GM12878 (cell line): Measurements from ENCODE around the gene ZNF627. TPM values are rescaled to one million over a fixed set of nuclear protein-coding genes. Genes with fewer than 3 reads are reported as not detected.

Experiments used
- ATAC-seq: fragments of 200-7000 bp; cut with Tn5 transposase; 3 replicates; pipeline ENCODE4 v1.9.1; 2020; ENCODE audit warnings: mild to moderate bottlenecking, moderate library complexity
- BruUV-seq: library from RNA; stranded (reverse); fragments of 400-500 nt; replicated peaks from 2 replicates; lab custom pipeline; 2021; lab: Mats Ljungman, UMichigan
- CTCF ChIA-PET: fragments of 300-600 bp; sonication (Branson Sonifier 250); formaldehyde crosslinking; extraction: SDS; loops from one replicate; lab custom pipeline; 2021; ENCODE audit warnings: inconsistent platforms; lab: Yijun Ruan, JAX
- POLR2A ChIA-PET: fragments of 350-600 bp; formaldehyde crosslinking; extraction: SDS; loops from one replicate; lab custom pipeline; 2021; ENCODE audit warnings: inconsistent platforms; lab: Charles Lee
- RAD21 ChIA-PET: fragments of 300-600 bp; sonication (Branson Sonifier 250); formaldehyde crosslinking; loops from one replicate; lab custom pipeline; 2023; ENCODE audit warnings: antibody characterized with exemption; ENCODE audit not compliant: unreplicated experiment; lab: Charles Lee
- SMC1A ChIA-PET: fragments of 300-600 bp; sonication (Branson Sonifier 250); formaldehyde crosslinking; loops from one replicate; lab custom pipeline; 2023; ENCODE audit not compliant: unreplicated experiment, uncharacterized antibody; lab: Charles Lee
- DNase-seq: peaks from one replicate; pipeline ENCODE4 v3.0.0-alpha.2; 2011; ENCODE audit warnings: low read depth, low spot score
- FAIRE-seq: peaks from 3 replicates; lab custom pipeline; 2011; peaks lifted over from hg19 to GRCh38; lab: Jason Lieb, UNC
- H2AFZ ChIP-seq: 2 replicates; pipeline ENCODE4 v1.6.0; 2011; ENCODE audit warnings: low read depth, low read length, control low read depth; ENCODE audit not compliant: control insufficient read depth
- H3K27ac ChIP-seq: 2 replicates; pipeline ENCODE4 v1.5.1; 2011; ENCODE audit warnings: control low read depth; ENCODE audit not compliant: control insufficient read depth, insufficient read depth
- H3K27me3 ChIP-seq, 2 experiments: replicated peaks in 1 of 2; 2 replicates each; pipeline versions ENCODE4 v1.6.0 to v1.6.1; 2011; ENCODE audit warnings: low read length in 1 of 2; ENCODE audit not compliant: control insufficient read depth in 2 of 2, insufficient read depth in 2 of 2
- H3K36me3 ChIP-seq, 2 experiments: 2 replicates each; pipeline ENCODE4 v1.5.1; 2011; ENCODE audit warnings: low read length in 1 of 2; ENCODE audit not compliant: control insufficient read depth in 2 of 2, insufficient read depth in 2 of 2
- H3K4me1 ChIP-seq: 2 replicates; pipeline ENCODE4 v1.6.1; 2011; ENCODE audit warnings: mild to moderate bottlenecking, low read length, moderate library complexity, mixed read lengths; ENCODE audit not compliant: control insufficient read depth, insufficient read depth
- H3K4me2 ChIP-seq: 2 replicates; pipeline ENCODE4 v1.6.0; 2011; ENCODE audit warnings: control low read depth; ENCODE audit not compliant: control insufficient read depth, insufficient read depth
- H3K4me3 ChIP-seq: fragments of 200-600 bp; sonication (generic); 2 replicates; pipeline ENCODE4 v1.5.1; 2016
- H3K79me2 ChIP-seq: 2 replicates; pipeline ENCODE4 v1.6.0; 2011; ENCODE audit warnings: low read length; ENCODE audit not compliant: control insufficient read depth, insufficient read depth
- H3K9ac ChIP-seq: 2 replicates; pipeline ENCODE4 v1.8.0; 2011; ENCODE audit warnings: low read length, control low read depth, mixed read lengths; ENCODE audit not compliant: control insufficient read depth, insufficient read depth
- H3K9me3 ChIP-seq: replicated peaks from 3 replicates; pipeline ENCODE4 v1.5.1; 2011; ENCODE audit warnings: mild to moderate bottlenecking, low read length; ENCODE audit not compliant: control insufficient read depth, insufficient read depth
- H4K20me1 ChIP-seq: 2 replicates; pipeline ENCODE4 v1.6.0; 2011; ENCODE audit not compliant: control insufficient read depth, insufficient read depth
- CREM ChIP-seq: IDR thresholded peaks from 2 replicates; pipeline ENCODE4 v1.6.1; 2014; ENCODE audit warnings: antibody characterized with exemption, low read depth
- DPF2 ChIP-seq: fragments of 450-650 bp; IDR thresholded peaks from 2 replicates; pipeline ENCODE4 v1.6.1; 2017; ENCODE audit warnings: mild to moderate bottlenecking
- ESRRA ChIP-seq: IDR thresholded peaks from 2 replicates; pipeline ENCODE4 v1.6.1; 2012; ENCODE audit warnings: mild to moderate bottlenecking, low read length, improper control_type of control experiment
- EZH2 ChIP-seq: IDR thresholded peaks from 2 replicates; pipeline ENCODE4 v1.6.1; 2012; ENCODE audit warnings: low read depth, mild to moderate bottlenecking, control low read depth, inconsistent platforms, low read length, borderline replicate concordance; ENCODE audit not compliant: control insufficient read depth
- HCFC1 ChIP-seq: fragments of 150-350 bp; IDR thresholded peaks from 2 replicates; pipeline ENCODE4 v1.6.1; 2014; ENCODE audit warnings: low read length
- HDGF ChIP-seq: fragments of 450-650 bp; IDR thresholded peaks from 2 replicates; pipeline ENCODE4 v1.6.1; 2016; ENCODE audit warnings: antibody characterized with exemption
- MYB ChIP-seq: fragments of 150-350 bp; IDR thresholded peaks from 2 replicates; pipeline ENCODE4 v1.6.1; 2014; ENCODE audit warnings: mild to moderate bottlenecking, low read depth, low read length, borderline replicate concordance
- NBN ChIP-seq: fragments of 450-650 bp; IDR thresholded peaks from 2 replicates; pipeline ENCODE4 v1.6.1; 2016
- POLR2AphosphoS5 ChIP-seq: IDR thresholded peaks from 2 replicates; pipeline ENCODE4 v1.6.1; 2011; ENCODE audit warnings: mild to moderate bottlenecking, low read length, inconsistent platforms
- RCOR1 ChIP-seq: conservative IDR thresholded peaks from 2 replicates; pipeline ENCODE4 v1.6.1; 2012; ENCODE audit warnings: low read depth, low read length, improper control_type of control experiment
- RFX5 ChIP-seq: IDR thresholded peaks from 2 replicates; pipeline ENCODE4 v1.6.1; 2011; ENCODE audit warnings: low read depth, low read length, improper control_type of control experiment
- STAT1 ChIP-seq: fragments of 450-650 bp; conservative IDR thresholded peaks from 2 replicates; pipeline ENCODE4 v1.6.1; 2014; ENCODE audit warnings: antibody characterized with exemption, mild to moderate bottlenecking
- TARDBP ChIP-seq: IDR thresholded peaks from 2 replicates; pipeline ENCODE4 v1.6.1; 2016; ENCODE audit warnings: borderline replicate concordance
- WGBS: methylation state at CpG from one replicate; pipeline ENCODE4 v1.1.6; 2016; ENCODE audit warnings: low lambda C conversion rate; ENCODE audit not compliant: insufficient replicate concordance, insufficient coverage; ENCODE audit errors: missing lambda C conversion rate; 5-methylcytosine and 5-hydroxymethylcytosine counted together
- in situ Hi-C: fragments of 300-500 bp; cut with MboI; formaldehyde crosslinking; loops from 9 replicates; pipeline ENCODE4 v1.14.3; 2018; ENCODE audit warnings: mixed read lengths
- intact Hi-C: fragments of 100-400 bp; cut with micrococcal nuclease; formaldehyde crosslinking; loops from one replicate; pipeline ENCODE4 v1.14.2; 2022; ENCODE audit not compliant: unreplicated experiment
- polyA plus RNA-seq, 11 experiments: library from polyadenylated mRNA; depleted of rRNA in 4 of 11; unstranded in 6 of 11; stranded (reverse) in 5 of 11; fragments of >200 nt; fragmentation: Nextera tagmentation in 4 of 11; fragmentation: Illumina TruSeq in 1 of 11; extraction: Ambion mirVana in 4 of 11; extraction: Trizol in 1 of 11; gene quantifications; 1 replicate in 1 of 11; 2 replicates in 10 of 11; pipeline versions ENCODE4 v1.2.1 to v1.2.3, GENCODE V29; 2011 to 2016; ENCODE audit warnings: inconsistent platforms in 2 of 11, missing spikeins in 2 of 11, low read depth in 1 of 11
- total RNA-seq, 4 experiments: library from RNA; depleted of rRNA in 3 of 4; stranded (reverse); fragments of >200 nt in 3 of 4; fragmentation: Illumina TruSeq in 1 of 4; extraction: Trizol in 1 of 4; gene quantifications; 2 replicates each; pipeline versions ENCODE4 v1.2.1 to v1.2.3, GENCODE V29; 2013 to 2021
- TF ChIP-seq, protein P1 (sequence below): fragments of 150-350 bp; IDR thresholded peaks from 2 replicates; pipeline ENCODE4 v1.6.1; 2014; ENCODE audit warnings: mild to moderate bottlenecking, low read depth, low read length
- TF ChIP-seq, protein P2 (sequence below), 3 experiments: IDR thresholded peaks in 2 of 3; conservative IDR thresholded peaks in 1 of 3; 2 replicates each; pipeline ENCODE4 v1.5.1; 2011; ENCODE audit warnings: low read depth in 3 of 3, low read length in 3 of 3, mild to moderate bottlenecking in 3 of 3, control low read depth in 2 of 3, moderate library complexity in 2 of 3, inconsistent platforms in 1 of 3, mixed read lengths in 1 of 3; ENCODE audit not compliant: control insufficient read depth in 2 of 3, insufficient read depth in 1 of 3; ENCODE audit errors: extremely low read depth in 1 of 3
- TF ChIP-seq, protein P3 (sequence below): fragments of 450-650 bp; formaldehyde crosslinking; IDR thresholded peaks from 2 replicates; pipeline ENCODE4 v1.5.0; 2022; ENCODE audit warnings: mild to moderate bottlenecking, missing genetic modification characterization
- TF ChIP-seq, protein P4 (sequence below): fragments of 450-650 bp; conservative IDR thresholded peaks from 2 replicates; pipeline ENCODE4 v1.6.1; 2017; ENCODE audit warnings: mild to moderate bottlenecking, moderate library complexity

ZNF627 gene
- total and polyA plus RNA-seq, 10 of the 15 experiments (the other 5 are each of a cell fraction or from before 2014, with no cell fraction given) = 5.1 to 13.7 (median 10.2) TPM

DNA sequence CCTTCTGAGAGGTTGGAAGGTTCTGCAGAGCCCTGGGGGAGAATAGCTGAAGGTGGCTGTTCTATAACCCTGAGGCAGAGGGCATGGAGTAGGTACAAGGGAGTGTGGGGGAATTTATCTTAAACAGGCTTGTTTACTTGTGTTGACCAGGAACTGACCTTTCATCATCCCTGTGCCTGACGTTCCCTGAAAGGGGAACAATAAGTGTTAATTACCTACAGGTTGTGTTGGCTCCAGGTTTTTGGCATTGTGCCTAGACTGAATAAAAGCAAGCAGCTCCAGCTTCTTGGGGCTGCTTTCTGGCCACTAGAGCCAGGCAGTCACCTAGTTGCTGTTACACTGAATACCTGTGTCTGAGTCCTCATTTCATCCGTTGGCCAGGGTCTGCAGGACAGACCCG, 60.0 kb downstream of the ZNF627 start:
- Histone ChIP-seq H2AFZ (no peak overlapping the region), H3K79me2 (no peaks in the 10 kb centered on the region), H3K4me2 (no peak overlapping the region), H3K9ac (no peak overlapping the region), H3K27ac (no peak overlapping the region), H3K27me3 (no peaks in the 10 kb centered on the region), H4K20me1 (no peaks in the 10 kb centered on the region), H3K4me3 (no peak overlapping the region), H3K36me3 (no peaks in the 10 kb centered on the region), H3K9me3 (peaks cover 7% of the 10 kb centered on the region; the same call in 2 of the 3 replicates), H3K4me1 (no peaks in the 10 kb centered on the region)
- ChIA-PET CTCF (no interaction called here), SMC1A (no interaction called here), POLR2A (no interaction called here), RAD21 (no interaction called here)
- TF ChIP-seq, protein P1, sequence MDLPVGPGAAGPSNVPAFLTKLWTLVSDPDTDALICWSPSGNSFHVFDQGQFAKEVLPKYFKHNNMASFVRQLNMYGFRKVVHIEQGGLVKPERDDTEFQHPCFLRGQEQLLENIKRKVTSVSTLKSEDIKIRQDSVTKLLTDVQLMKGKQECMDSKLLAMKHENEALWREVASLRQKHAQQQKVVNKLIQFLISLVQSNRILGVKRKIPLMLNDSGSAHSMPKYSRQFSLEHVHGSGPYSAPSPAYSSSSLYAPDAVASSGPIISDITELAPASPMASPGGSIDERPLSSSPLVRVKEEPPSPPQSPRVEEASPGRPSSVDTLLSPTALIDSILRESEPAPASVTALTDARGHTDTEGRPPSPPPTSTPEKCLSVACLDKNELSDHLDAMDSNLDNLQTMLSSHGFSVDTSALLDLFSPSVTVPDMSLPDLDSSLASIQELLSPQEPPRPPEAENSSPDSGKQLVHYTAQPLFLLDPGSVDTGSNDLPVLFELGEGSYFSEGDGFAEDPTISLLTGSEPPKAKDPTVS = no peak
- TF ChIP-seq EZH2 (no peak), POLR2AphosphoS5 (no peak), NBN (no peak), MYB (no peak), RFX5 (no peak), TARDBP (no peak), HDGF (no peak), ESRRA (no peak), HCFC1 (no peak), STAT1 (no peak), DPF2 (no peak), RCOR1 (no peak), CREM (no peak)
- TF ChIP-seq, protein P2, sequence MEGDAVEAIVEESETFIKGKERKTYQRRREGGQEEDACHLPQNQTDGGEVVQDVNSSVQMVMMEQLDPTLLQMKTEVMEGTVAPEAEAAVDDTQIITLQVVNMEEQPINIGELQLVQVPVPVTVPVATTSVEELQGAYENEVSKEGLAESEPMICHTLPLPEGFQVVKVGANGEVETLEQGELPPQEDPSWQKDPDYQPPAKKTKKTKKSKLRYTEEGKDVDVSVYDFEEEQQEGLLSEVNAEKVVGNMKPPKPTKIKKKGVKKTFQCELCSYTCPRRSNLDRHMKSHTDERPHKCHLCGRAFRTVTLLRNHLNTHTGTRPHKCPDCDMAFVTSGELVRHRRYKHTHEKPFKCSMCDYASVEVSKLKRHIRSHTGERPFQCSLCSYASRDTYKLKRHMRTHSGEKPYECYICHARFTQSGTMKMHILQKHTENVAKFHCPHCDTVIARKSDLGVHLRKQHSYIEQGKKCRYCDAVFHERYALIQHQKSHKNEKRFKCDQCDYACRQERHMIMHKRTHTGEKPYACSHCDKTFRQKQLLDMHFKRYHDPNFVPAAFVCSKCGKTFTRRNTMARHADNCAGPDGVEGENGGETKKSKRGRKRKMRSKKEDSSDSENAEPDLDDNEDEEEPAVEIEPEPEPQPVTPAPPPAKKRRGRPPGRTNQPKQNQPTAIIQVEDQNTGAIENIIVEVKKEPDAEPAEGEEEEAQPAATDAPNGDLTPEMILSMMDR (IDR thresholded peaks at IDR 0.05 in 2 of 3, conservative IDR thresholded peaks at IDR 0.05 in 1 of 3; ENCODE audit: control insufficient read depth in 2 of 3, extremely low read depth in 1 of 3, insufficient read depth in 1 of 3, low read depth in 3 of 3, low read length in 3 of 3) = no peak
- TF ChIP-seq, protein P3, sequence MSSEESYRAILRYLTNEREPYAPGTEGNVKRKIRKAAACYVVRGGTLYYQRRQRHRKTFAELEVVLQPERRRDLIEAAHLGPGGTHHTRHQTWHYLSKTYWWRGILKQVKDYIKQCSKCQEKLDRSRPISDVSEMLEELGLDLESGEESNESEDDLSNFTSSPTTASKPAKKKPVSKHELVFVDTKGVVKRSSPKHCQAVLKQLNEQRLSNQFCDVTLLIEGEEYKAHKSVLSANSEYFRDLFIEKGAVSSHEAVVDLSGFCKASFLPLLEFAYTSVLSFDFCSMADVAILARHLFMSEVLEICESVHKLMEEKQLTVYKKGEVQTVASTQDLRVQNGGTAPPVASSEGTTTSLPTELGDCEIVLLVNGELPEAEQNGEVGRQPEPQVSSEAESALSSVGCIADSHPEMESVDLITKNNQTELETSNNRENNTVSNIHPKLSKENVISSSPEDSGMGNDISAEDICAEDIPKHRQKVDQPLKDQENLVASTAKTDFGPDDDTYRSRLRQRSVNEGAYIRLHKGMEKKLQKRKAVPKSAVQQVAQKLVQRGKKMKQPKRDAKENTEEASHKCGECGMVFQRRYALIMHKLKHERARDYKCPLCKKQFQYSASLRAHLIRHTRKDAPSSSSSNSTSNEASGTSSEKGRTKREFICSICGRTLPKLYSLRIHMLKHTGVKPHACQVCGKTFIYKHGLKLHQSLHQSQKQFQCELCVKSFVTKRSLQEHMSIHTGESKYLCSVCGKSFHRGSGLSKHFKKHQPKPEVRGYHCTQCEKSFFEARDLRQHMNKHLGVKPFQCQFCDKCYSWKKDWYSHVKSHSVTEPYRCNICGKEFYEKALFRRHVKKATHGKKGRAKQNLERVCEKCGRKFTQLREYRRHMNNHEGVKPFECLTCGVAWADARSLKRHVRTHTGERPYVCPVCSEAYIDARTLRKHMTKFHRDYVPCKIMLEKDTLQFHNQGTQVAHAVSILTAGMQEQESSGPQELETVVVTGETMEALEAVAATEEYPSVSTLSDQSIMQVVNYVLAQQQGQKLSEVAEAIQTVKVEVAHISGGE (CRISPR knock-in tag) = no peak
- TF ChIP-seq, protein P4, sequence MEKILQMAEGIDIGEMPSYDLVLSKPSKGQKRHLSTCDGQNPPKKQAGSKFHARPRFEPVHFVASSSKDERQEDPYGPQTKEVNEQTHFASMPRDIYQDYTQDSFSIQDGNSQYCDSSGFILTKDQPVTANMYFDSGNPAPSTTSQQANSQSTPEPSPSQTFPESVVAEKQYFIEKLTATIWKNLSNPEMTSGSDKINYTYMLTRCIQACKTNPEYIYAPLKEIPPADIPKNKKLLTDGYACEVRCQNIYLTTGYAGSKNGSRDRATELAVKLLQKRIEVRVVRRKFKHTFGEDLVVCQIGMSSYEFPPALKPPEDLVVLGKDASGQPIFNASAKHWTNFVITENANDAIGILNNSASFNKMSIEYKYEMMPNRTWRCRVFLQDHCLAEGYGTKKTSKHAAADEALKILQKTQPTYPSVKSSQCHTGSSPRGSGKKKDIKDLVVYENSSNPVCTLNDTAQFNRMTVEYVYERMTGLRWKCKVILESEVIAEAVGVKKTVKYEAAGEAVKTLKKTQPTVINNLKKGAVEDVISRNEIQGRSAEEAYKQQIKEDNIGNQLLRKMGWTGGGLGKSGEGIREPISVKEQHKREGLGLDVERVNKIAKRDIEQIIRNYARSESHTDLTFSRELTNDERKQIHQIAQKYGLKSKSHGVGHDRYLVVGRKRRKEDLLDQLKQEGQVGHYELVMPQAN = no peak
- no TSS peak for BruUV-seq
- intact Hi-C loops (no loop called here), in situ Hi-C loops (no loop called here)
- FAIRE-seq (no peak), DNase-seq (no peak), ATAC-seq (no peak)
- WGBS = 27% methylated on average over 3 of the region's 3 CpGs
